MM.1S (cell line): ENCODE results near the gene HCN1.

Experiments used
- CTCF ChIP-seq: fragments of 300-600 bp; sonication (generic); IDR thresholded peaks from 2 replicates; pipeline ENCODE4 v1.5.1; 2016; ENCODE audit warnings: antibody characterized with exemption, low read length, mixed read lengths
- EZH2 ChIP-seq: fragments of 300-600 bp; sonication (generic); optimal IDR thresholded peaks from 2 replicates; pipeline ENCODE3; 2017; ENCODE audit warnings: low read depth, mild to moderate bottlenecking, antibody characterized with exemption, low read length, mixed read lengths

GRCh38 chr5:45725537-45725936 is 29.4 kb upstream of the HCN1 start:
- TF ChIP-seq EZH2 (no peak), CTCF (no peak)
